Iris pigment epithelial cell (primary cell): Measurements from ENCODE around the gene DGKA.
"Not testable (repeated sequence)": the region's sequence is repeated elsewhere in the genome, so short reads cannot be mapped to it uniquely, and the experiment has no call there.

ENCODE experiments used
- DNase-seq: peaks from one replicate; pipeline ENCODE4 v3.0.0-alpha.2; 2011; ENCODE audit warnings: low read depth

DGKA gene

GRCh38 chr12:55966408-55967281 lies 35.7 kb downstream of the DGKA start, which contains the start of gene CDK2:
Gene CDK2 (plus strand): TSS chr12:55966830. CDS start chr12:55967009, 179 bp downstream.
- peak; percentile 69 for DNase-seq

GRCh38 chr12:55969356-55969755 lies 38.4 kb downstream of the DGKA start:
- no peak for DNase-seq

- peak; percentile 36 for DNase-seq
Measured at GRCh38 chr12:55970775-55971174, 39.8 kb downstream of the DGKA start.

GRCh38 chr12:55972042-55972441 lies 41.1 kb downstream of the DGKA start:
- DNase-seq = peak; percentile 84

- no peak for DNase-seq
Measured at GRCh38 chr12:55972456-55972855, 41.5 kb downstream of the DGKA start.

GRCh38 chr12:55972911-55973598 lies 42.1 kb downstream of the DGKA start:
- peak; percentile 53 for DNase-seq

- peak; percentile 100 for DNase-seq
Measured at GRCh38 chr12:55973599-55974307, 42.8 kb downstream of the DGKA start, which contains the start of gene RAB5B. Gene RAB5B (plus strand): TSS chr12:55974078. CDS start chr12:55986961, 12,883 bp downstream.

GRCh38 chr12:55974308-55974730 lies 43.4 kb downstream of the DGKA start:
- peak; percentile 65 for DNase-seq

GRCh38 chr12:55978393-55978792 lies 47.4 kb downstream of the DGKA start:
- no peak for DNase-seq

- no peak for DNase-seq
Measured at GRCh38 chr12:55979069-55979468, 48.1 kb downstream of the DGKA start.

- peak; percentile 42 for DNase-seq
Measured at GRCh38 chr12:55981882-55982281, 50.9 kb downstream of the DGKA start.

GRCh38 chr12:55982319-55982936 lies 51.5 kb downstream of the DGKA start:
- DNase-seq = no peak

- no peak for DNase-seq
Measured at GRCh38 chr12:55983232-55983842, 52.4 kb downstream of the DGKA start.

GRCh38 chr12:55984861-55985260 lies 53.9 kb downstream of the DGKA start:
- no peak for DNase-seq

- DNase-seq = no peak
Measured at GRCh38 chr12:55985341-55985740, 54.4 kb downstream of the DGKA start.

- DNase-seq = not testable (repeated sequence)
Measured at GRCh38 chr12:55985976-55986375, 55.0 kb downstream of the DGKA start.

GRCh38 chr12:55991110-55991509 lies 60.1 kb downstream of the DGKA start:
- DNase-seq = no peak

GRCh38 chr12:55993230-55993853 lies 62.4 kb downstream of the DGKA start:
- DNase-seq = no peak

GRCh38 chr12:55995366-55995765 lies 64.4 kb downstream of the DGKA start:
- no peak for DNase-seq

- DNase-seq = peak; percentile 56
Measured at GRCh38 chr12:55996201-55996714, 65.3 kb downstream of the DGKA start.
